ENCODE results near the gene SRC.

Gene SRC

DNA sequence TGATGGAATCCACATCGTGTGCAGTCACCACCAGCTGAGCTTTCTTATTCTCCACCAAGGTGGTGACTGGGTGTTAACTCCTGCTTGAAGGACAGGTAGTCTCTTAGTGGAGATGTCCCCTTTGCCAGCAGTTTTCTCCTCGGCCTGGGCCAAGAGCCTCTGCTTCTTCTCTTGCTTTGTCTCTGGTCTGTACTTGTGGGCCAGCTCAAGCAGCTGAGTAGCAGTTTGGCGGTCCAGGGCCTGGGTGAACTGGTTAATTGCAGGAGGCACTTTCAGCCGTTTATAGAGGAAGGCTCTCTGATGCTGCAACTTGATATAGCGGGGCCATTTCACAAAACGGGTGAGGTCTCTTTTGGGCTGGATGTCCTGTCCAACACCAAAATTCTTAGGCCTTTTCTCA lies 99.1 kb downstream of the SRC start:
- TF ChIP-seq FOXP2 (optimal IDR thresholded peaks at IDR 0.05; ENCODE audit: borderline replicate concordance, extremely low read depth, extremely low read length, insufficient read depth) (no peak), REST (IDR thresholded peaks at IDR 0.05; ENCODE audit: insufficient read depth in 1 of 2, low read depth in 2 of 2, low read length in 2 of 2) (no peak), SIN3A (IDR thresholded peaks at IDR 0.05; ENCODE audit: borderline replicate concordance, insufficient read depth, low read length) (no peak), POLR2AphosphoS5 (IDR thresholded peaks at IDR 0.05; ENCODE audit: low read depth, low read length) (no peak)

GRCh38 chr20:37446286-37447032 lies 100.5 kb downstream of the SRC start:
- TF ChIP-seq TAF1 (IDR thresholded peaks at IDR 0.05; ENCODE audit: borderline replicate concordance, insufficient read depth, low read length) (no peak), SIN3A (IDR thresholded peaks at IDR 0.05; ENCODE audit: borderline replicate concordance, insufficient read depth, low read length) (no peak), FOXP2 (optimal IDR thresholded peaks at IDR 0.05; ENCODE audit: borderline replicate concordance, extremely low read depth, extremely low read length, insufficient read depth) (no peak), POLR2AphosphoS5 (IDR thresholded peaks at IDR 0.05; ENCODE audit: low read depth, low read length) (no peak), REST (IDR thresholded peaks at IDR 0.05; ENCODE audit: insufficient read depth in 1 of 2, low read depth in 2 of 2, low read length in 2 of 2) (no peak)

DNA sequence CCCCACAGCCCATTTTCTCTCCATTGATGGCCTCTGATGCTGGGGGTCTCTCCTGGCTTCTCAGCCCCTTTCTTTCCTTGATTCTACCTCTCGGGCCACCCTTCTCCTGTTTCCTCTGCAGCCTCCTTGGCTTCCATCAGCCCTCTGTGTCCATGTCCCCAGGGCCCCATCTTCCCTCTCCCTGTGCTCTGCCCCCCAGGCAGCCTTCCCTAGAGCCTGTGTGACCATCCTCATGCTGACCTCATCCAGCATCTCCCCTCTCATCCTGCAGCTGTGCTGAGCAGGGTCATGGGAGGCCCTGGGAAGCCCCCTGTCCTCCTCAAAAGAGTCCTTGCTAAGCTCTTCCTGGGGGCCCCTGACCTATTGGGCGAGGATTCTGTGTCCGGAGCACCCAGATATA lies 101.7 kb downstream of the SRC start:
- TF ChIP-seq POLR2AphosphoS5 (IDR thresholded peaks at IDR 0.05; ENCODE audit: low read depth, low read length) = no peak
- no peak for TF ChIP-seq FOXP2 (optimal IDR thresholded peaks at IDR 0.05; ENCODE audit: borderline replicate concordance, extremely low read depth, extremely low read length, insufficient read depth)
- TF ChIP-seq SIN3A (IDR thresholded peaks at IDR 0.05; ENCODE audit: borderline replicate concordance, insufficient read depth, low read length) = no peak
- TF ChIP-seq REST (IDR thresholded peaks at IDR 0.05; ENCODE audit: insufficient read depth in 1 of 2, low read depth in 2 of 2, low read length in 2 of 2) = no peak
- no peak for TF ChIP-seq TAF1 (IDR thresholded peaks at IDR 0.05; ENCODE audit: borderline replicate concordance, insufficient read depth, low read length)

DNA sequence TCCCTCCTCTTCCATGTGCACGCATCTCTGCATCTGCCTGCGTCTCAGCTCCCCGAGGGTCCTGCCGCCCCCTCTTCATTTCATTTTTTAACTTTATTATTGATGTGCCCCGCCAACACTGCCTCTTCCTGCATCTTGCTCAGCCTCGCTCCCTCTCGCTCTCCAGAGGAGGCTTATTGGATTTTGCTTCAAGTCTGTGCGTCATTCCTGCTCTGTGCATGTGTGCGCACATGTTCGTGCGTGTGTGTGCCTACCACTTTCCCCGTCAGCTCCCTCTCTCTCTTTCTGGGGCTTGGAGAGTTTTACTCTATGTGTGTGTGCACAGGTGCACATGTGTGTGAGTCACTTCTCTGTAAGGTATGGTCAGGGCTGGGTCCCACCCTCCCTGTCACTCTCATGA lies 103.3 kb downstream of the SRC start:
- TF ChIP-seq TAF1 (IDR thresholded peaks at IDR 0.05; ENCODE audit: borderline replicate concordance, insufficient read depth, low read length) = no peak
- TF ChIP-seq POLR2AphosphoS5 (IDR thresholded peaks at IDR 0.05; ENCODE audit: low read depth, low read length) = no peak
- no peak for TF ChIP-seq SIN3A (IDR thresholded peaks at IDR 0.05; ENCODE audit: borderline replicate concordance, insufficient read depth, low read length)
- TF ChIP-seq REST (IDR thresholded peaks at IDR 0.05; ENCODE audit: insufficient read depth in 1 of 2, low read depth in 2 of 2, low read length in 2 of 2) = no peak
- TF ChIP-seq FOXP2 (optimal IDR thresholded peaks at IDR 0.05; ENCODE audit: borderline replicate concordance, extremely low read depth, extremely low read length, insufficient read depth) = no peak
